Measurements from ENCODE around the gene EIF4B.

EIF4B gene

DNA sequence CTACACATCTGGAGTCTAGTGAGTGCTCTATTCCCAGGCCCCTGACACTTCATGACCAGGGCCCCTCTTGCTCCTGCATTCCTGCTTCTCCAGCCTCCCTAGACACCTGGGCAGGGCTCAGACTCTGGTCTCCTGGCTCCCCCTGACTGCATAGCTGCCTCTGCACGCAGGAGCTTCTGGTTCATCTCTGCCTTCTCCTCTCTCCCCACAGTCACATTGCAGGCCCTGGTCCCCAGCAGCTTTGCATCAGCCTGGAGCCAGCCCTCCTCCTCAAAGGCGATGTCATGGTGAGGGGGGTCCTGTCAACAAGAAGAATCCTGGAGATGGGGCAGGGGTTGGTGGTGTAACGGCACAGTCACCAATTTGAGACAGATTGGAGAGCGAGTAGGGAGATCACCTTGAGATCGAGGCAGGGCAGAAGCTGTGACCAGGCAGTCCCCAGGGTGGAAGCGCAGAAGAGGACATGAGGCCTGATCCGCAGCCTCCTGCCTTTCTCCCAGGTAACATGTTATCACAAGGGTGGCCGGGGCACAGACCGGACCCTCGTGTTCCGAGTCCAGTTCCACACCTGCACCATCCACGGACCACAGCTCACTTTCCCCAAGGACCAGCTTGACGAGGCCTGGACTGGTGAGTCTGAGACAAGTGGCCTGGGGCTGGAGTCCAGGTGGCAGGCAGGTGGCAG, 51.7 kb downstream of the EIF4B start:
- Histone ChIP-seq H3K36me3 (no peaks in the 10 kb centered on the region), H3K4me3 (ENCODE audit: low read depth, low read length) (no peak overlapping the region), H3K27ac (no peak overlapping the region), H3K27me3 (ENCODE audit: insufficient read depth, low read depth, severe bottlenecking) (no peaks in the 10 kb centered on the region), H3K9me3 (ENCODE audit: severe bottlenecking) (no peaks in the 10 kb centered on the region)
- TF ChIP-seq, protein P1, sequence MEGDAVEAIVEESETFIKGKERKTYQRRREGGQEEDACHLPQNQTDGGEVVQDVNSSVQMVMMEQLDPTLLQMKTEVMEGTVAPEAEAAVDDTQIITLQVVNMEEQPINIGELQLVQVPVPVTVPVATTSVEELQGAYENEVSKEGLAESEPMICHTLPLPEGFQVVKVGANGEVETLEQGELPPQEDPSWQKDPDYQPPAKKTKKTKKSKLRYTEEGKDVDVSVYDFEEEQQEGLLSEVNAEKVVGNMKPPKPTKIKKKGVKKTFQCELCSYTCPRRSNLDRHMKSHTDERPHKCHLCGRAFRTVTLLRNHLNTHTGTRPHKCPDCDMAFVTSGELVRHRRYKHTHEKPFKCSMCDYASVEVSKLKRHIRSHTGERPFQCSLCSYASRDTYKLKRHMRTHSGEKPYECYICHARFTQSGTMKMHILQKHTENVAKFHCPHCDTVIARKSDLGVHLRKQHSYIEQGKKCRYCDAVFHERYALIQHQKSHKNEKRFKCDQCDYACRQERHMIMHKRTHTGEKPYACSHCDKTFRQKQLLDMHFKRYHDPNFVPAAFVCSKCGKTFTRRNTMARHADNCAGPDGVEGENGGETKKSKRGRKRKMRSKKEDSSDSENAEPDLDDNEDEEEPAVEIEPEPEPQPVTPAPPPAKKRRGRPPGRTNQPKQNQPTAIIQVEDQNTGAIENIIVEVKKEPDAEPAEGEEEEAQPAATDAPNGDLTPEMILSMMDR (IDR thresholded peaks at IDR 0.05; ENCODE audit: low read depth, low read length): no peak
- DNase-seq: no peak

- DNase-seq: no peak
- Histone ChIP-seq H3K9me3 (ENCODE audit: severe bottlenecking) (no peaks in the 10 kb centered on the region), H3K27ac (no peak overlapping the region), H3K4me3 (ENCODE audit: low read depth, low read length) (no peak overlapping the region), H3K36me3 (no peaks in the 10 kb centered on the region), H3K27me3 (ENCODE audit: insufficient read depth, low read depth, severe bottlenecking) (no peaks in the 10 kb centered on the region)
- TF ChIP-seq, protein P1 (IDR thresholded peaks at IDR 0.05; ENCODE audit: low read depth, low read length): no peak
These were observed 52.6 kb downstream of the EIF4B start for GRCh38 chr12:53058674-53059433.

DNA sequence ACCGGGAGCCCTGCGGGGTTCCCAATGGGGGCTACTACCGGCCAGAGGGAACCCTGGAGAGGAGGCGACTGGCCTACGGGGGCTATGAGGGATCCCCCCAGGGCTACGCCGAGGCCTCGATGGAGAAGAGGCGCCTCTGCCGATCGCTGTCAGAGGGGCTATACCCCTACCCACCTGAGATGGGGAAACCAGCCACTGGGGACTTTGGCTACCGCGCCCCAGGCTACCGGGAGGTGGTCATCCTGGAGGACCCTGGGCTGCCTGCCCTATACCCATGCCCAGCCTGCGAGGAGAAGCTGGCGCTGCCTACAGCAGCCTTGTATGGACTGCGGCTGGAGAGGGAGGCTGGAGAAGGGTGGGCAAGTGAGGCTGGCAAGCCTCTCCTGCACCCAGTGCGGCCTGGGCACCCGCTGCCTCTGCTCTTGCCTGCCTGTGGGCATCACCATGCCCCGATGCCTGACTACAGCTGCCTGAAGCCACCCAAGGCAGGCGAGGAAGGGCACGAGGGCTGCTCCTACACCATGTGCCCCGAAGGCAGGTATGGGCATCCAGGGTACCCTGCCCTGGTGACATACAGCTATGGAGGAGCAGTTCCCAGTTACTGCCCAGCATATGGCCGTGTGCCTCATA, 53.3 kb downstream of the EIF4B start:
- TF ChIP-seq, protein P1 (IDR thresholded peaks at IDR 0.05; ENCODE audit: low read depth, low read length): no peak
- Histone ChIP-seq H3K9me3 (ENCODE audit: severe bottlenecking) (no peaks in the 10 kb centered on the region), H3K36me3 (no peaks in the 10 kb centered on the region), H3K27ac (no peak overlapping the region), H3K4me3 (ENCODE audit: low read depth, low read length) (no peak overlapping the region), H3K27me3 (ENCODE audit: insufficient read depth, low read depth, severe bottlenecking) (no peaks in the 10 kb centered on the region)
- DNase-seq: no peak

DNA sequence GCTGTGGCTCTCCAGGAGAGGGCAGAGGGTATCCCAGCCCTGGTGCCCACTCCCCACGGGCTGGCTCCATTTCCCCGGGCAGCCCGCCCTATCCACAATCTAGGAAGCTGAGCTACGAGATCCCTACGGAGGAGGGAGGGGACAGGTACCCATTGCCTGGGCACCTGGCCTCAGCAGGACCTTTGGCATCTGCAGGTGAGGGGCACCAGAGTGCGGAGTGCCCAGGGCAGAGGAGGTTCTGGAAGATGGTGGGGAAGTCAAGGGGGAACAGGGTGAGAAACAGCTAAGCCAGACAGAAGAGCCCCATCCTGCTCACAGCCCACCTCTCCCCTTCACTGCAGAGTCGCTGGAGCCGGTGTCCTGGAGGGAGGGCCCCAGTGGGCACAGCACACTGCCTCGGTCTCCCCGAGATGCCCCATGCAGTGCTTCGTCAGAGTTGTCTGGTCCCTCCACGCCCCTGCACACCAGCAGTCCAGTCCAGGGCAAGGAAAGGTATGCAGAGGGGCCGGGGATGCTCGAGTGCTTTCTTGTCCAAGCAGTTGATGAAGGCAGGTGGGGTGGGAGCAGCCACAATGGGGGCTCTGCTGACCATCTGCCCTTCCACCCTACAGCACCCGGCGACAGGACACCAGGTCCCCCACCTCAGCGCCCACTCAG, 53.9 kb downstream of the EIF4B start:
- Histone ChIP-seq H3K27ac (no peak overlapping the region), H3K36me3 (no peaks in the 10 kb centered on the region), H3K9me3 (ENCODE audit: severe bottlenecking) (no peaks in the 10 kb centered on the region), H3K4me3 (ENCODE audit: low read depth, low read length) (no peak overlapping the region), H3K27me3 (ENCODE audit: insufficient read depth, low read depth, severe bottlenecking) (no peaks in the 10 kb centered on the region)
- DNase-seq: no peak
- TF ChIP-seq, protein P1 (IDR thresholded peaks at IDR 0.05; ENCODE audit: low read depth, low read length): no peak

DNA sequence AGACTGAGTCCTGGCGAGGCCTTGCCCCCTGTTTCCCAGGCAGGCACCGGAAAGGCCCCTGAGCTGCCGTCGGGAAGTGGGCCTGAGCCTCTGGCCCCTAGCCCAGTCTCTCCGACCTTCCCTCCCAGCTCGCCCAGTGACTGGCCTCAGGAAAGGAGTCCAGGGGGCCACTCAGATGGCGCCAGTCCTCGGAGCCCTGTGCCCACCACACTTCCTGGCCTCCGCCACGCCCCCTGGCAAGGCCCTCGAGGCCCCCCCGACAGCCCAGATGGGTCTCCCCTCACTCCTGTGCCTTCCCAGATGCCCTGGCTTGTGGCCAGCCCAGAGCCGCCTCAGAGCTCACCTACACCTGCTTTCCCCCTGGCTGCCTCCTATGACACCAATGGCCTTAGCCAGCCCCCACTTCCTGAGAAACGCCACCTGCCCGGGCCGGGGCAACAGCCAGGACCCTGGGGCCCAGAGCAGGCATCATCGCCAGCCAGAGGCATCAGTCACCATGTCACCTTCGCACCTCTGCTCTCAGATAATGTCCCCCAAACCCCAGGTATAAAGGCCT, 54.5 kb downstream of the EIF4B start:
- DNase-seq: no peak
- no peaks in the 10 kb centered on the region for H3K9me3 ChIP-seq (ENCODE audit: severe bottlenecking)
- no peak overlapping the region for H3K27ac ChIP-seq
- TF ChIP-seq, protein P1 (IDR thresholded peaks at IDR 0.05; ENCODE audit: low read depth, low read length): no peak
- H3K36me3 ChIP-seq: no peaks in the 10 kb centered on the region
- H3K27me3 ChIP-seq (ENCODE audit: insufficient read depth, low read depth, severe bottlenecking): no peaks in the 10 kb centered on the region
- H3K4me3 ChIP-seq (ENCODE audit: low read depth, low read length): no peak overlapping the region
